GM19467 (cell line): ENCODE measurements around the gene SNRPA.

Experiments
- ATAC-seq: cut with Tn5 transposase; IDR thresholded peaks from one replicate; pipeline ENCODE4 v1.9.1; 2021; ENCODE audit warnings: mild to moderate bottlenecking, moderate library complexity; ENCODE audit not compliant: unreplicated experiment

The SNRPA gene

DNA sequence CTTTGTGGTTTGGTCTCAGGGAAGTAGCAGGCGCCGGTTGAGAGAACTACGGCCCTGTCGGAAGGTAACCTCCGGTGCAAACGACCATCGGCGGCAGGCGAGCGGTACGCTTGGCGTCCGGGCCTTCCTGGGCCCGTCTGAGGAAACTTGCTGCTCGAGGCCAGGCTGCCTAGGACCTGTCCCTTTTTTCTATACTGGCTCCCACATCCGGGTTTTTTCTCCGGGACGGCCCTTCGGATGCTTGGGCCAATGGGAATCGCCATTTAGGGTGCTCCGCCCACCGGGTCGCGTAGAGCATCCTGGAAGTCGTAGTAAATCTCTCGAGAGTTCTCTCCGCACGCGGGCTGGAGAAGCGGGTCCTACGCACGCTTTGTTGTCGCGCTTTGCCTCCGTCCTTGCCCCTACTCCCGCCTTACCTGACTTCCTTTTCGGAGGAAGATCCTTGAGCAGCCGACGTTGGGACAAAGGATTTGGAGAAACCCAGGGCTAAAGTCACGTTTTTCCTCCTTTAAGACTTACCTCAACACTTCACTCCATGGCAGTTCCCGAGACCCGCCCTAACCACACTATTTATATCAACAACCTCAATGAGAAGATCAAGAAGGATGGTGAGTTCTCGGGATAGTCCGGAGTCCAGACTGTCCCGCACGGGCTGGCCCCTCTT is at the start of gene SNRPA:
Gene SNRPA (plus strand): TSS at position 330 of the 664 bp plus-strand sequence. CDS start 206 bp downstream, at position 536.
- peak; percentile 43 for ATAC-seq

DNA sequence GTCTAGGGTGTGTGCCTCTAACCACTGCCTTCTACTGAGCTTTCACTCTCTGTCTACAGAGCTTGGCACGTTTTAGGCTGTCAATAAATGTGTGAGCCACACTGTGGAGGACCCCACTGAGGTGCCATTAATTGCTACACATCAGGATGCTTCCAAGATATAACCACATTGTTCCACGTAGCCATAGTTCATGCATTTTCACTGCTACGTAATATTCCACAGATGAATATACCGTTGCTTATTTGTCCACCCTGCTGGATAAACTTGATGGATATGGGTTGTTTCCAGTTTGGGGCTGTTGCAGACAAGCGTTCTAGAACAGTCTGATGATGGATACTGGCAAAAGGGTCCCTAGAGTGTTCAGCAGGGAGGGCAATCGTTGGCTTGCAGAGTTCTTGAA is 49.2 kb upstream of the SNRPA start:
- no peak for ATAC-seq

DNA sequence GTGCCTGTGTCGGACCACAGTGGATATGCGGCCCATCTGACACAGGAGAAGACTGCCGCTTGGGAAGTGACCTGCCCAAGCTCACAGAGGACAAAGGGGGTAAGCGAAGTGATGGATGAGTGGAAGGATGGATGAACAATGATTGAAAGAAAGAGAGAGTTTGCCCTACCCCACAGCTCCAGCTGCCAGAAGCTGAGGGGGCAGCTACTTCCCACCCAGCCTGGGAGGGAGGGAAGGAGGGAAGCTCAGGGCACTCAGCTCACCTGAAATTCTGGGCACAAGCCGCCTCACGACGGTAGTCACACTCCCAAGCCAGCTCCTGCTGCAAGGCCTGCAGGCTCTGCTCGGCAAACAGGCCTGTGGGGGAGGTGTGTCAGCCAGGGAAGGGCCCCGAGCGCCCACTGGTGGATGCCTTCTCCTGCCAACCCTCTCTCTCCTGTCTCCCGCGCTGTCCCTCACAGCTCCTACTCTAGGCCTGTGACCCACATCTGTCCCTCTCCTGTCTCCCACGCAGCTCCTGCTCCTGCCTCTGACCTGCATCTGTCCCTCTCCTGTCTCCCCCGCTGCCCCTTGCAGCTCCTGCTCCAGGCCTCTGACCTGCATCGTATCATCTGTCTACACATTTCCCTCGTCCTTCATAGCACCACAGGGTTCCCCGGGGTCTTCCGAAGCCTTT is 48.5 kb upstream of the SNRPA start:
- ATAC-seq = no peak

DNA sequence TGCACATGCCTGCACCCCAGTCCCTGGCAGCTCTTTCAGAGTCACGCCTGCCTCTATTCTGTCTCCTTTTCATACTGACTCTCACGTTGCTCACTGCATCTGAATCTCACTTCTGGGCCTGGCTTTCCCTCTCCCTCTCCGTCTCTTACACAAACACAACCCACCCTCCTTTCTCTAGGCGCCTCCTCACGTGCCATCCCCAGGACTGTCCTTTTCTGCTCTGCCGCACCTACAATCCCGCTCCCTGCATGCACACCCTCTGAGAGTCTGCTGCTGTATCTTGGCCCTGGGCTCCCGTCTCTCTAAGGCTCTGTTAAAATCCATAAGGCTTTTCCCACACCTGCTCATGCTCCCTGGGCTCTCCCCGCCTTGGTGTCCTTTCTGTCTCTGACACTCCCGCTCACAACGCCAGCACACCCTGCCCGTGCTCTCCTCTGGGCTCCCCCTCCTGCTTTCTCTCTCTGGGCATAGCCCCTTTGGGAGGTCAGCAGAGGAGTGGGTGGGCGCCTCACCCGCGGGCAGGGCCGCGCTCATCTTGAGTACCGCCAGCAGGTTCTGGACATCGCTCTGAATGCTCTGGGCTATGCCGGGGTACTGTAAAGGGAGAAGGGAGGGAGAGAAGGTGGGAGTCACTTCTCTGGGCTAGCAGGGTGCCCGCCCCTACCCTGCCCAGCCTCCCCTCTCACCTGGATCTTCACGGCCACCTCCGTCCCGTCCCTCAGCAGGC is 47.8 kb upstream of the SNRPA start:
- ATAC-seq = no peak

DNA sequence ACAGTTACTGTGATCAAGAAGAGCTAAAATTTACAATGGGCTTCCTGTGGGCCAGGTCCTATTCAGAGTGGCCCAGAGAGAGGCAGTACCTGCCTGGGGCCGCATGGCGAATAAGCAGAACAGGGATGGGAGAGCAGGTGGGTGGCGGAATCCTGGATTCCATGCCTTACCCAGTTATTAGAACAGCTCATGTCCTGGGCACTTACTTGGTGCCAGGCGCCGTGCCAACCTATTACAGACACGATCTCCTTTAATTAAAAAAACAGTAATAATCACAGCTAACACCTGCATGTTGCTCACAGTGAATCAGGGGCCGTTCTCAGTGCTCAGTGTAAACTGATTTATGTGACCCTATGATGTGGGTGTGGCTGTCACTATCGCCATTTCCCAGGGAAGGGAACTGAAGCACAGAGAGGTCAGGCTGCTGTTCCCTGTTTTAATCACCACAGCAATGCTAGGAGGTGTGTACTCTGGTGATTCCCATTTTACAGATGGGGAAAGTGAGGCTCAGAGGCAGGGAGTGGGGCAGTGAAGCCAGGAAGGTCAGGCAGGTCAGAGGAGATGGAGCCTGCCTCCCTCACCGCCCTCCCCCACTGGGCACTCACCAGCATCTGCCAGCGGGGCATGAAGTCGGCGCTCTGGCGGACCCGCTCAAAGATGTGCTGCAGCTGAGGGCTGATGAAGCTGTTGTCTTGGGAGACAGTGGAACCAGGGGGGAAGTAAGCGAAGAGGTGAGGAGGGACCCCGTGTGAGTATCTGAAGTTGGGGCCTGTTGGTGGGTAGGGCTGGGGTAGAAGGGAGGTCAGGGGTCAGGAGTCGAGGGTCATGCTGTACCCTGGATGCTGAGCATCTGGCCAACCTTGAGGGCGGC is 46.3 kb upstream of the SNRPA start:
- ATAC-seq = no peak

DNA sequence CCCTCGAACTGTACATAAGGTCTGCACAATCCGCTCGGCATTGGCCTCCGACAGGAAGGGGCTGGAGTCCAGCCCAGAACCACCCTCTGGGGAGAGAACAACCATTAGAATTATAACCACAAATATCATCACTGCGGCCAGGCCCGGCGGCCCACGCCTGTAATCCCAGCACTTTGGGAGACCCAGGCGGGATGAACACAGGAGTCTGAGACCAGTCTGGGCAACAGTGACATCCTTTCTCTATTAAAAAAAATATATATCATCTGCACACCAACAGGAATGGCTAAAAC is 45.7 kb upstream of the SNRPA start:
- ATAC-seq = no peak

DNA sequence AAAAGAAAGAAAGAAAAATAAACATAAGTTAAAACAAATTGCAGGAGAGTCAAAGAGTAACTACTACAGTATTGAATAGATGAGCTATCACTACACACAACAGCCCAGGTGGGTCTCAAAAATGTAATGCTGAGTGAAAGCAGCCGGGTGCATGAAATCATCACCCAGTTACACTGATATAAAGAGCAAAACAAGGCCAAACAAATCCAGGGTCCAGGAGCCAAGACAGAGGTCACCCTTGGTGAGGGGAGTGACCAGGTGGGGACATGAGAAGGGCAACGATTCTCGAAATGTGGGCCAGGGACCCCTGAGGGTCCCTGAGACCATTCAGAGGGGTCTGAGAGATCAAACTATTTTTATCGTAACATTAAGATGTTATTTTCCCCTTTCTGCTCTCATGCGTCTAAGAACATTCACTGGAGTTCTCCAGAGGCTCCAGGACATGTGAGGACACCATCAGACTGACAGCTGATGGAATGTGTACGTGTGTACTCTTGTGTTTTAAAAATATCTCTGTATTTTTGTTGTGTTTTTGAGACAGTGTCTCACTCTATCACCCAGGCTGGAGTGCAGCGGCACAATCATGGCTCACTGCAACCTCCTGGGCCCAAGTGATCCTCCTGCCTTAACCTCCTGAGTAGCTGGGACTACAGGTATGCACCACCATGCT is 44.9 kb upstream of the SNRPA start:
- no peak for ATAC-seq

DNA sequence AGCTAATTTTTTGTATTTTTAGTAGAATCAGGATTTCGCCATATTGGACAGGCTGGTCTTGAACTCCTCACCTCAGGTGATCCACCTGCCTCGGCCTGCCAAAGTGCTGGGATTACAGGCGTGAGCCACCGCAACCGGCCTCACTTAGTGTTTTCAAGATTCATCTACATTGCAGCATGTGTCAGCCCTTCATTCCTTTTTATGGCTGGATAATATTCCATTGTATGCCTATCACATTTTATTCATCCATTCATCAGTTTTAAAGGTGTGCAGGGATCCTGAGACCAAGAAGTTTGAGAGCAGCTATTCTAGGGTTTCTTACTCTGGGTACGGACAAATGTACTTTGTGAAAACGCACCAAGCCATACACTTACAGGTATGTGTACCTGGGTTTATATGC is 43.4 kb upstream of the SNRPA start:
- no peak for ATAC-seq

DNA sequence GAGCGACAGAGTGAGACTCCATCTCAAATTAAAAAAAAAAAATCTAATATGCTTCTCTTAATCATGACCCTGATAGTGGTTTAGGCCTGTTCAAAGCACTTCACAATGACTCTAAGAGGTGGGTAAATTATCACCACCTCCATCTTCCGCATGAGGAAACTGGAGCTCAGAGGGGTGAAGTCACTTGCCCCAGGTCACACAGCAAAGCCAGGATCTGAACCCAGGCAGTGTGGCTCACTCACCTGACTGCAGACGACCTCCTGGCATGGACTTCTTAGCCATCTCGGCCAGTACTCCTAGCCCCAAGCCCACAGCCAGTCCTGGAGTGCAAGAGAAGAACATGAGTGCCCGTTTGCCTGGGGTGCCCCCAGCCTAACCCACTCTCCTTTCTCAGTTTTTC is 41.2 kb upstream of the SNRPA start:
- ATAC-seq = no peak

DNA sequence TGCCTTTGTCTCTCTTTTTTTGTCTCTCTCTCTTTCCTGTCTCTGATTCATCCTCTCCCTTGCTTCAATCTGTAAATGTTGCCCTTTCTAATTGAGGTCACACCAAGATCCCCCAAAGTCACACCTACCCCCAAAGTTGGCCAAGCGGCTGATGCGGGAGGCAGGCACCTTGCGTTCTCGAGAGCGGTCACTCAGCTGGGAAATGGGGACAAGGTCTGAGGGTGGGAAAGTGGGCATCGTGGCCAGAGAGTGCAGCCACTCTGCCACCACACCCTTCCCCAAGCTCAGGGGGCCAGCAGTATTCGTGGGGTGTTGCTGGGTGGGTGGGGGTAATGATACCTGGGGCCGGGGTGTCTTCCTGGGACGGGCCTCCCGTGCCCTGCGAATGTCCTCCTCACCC is 37.1 kb upstream of the SNRPA start:
- no peak for ATAC-seq

DNA sequence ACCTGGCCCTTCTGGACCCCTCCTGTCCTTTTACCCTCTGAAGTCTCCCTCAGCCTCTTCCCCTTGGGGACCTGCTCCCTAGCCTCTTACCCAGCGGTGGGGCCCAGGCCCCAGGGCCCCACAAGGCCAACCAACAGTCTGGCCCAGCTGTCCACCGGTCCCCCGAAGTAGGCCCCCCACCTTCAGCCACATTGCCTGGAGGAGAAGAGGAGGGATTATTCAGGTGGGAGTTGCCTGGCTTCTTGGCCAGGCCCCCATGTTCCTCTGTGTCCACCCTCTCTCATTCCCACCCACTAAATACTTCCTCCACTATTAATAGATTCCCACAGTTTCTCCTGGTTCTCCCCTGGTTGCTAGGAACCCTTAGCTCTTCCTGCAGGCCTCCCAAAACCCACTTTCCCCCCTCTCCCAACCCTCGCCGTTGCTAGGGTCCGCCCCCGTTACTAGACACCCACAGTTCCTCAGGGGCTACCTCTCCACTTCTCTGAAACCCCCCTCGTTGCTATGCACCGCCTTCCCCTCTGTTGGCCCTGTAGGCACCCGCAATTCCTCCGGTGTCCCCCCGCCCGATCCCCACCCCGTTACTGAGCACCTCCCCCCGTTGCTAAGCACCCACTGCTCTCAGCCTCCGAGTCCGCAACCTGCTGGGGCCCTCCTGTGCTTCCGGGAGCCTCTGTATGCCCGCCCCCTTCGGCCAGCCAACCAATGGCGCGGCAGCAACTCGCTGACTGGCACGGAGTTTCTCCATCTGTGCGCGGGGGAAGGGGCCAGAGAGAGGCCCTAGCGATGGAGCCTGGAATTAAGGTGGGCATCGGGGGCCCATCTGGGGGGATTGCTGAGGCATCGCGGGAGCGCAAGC is 36.3 kb upstream of the SNRPA start:
- ATAC-seq = peak; percentile 42

DNA sequence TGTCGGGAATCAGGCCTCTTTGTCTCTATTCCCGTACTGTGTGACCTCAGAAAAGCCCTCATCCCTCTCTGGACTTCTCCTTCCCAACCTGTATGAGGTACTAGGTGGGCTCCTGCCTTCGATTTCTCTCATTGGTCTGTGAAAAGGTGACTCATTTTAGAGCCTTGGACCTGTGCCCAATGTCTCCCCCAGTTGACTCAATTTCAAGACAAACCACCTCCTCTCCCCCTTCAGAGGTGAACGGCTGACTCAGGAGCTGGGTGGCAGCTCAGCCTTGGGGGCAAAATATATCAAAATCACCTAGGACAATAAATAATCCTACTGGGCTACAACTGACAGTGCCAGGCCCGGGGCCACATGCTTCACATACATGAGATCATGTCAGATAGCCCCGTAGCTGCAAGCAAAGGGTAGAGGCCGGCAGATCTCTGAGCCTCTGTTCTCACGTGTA is 34.9 kb upstream of the SNRPA start:
- ATAC-seq = no peak

DNA sequence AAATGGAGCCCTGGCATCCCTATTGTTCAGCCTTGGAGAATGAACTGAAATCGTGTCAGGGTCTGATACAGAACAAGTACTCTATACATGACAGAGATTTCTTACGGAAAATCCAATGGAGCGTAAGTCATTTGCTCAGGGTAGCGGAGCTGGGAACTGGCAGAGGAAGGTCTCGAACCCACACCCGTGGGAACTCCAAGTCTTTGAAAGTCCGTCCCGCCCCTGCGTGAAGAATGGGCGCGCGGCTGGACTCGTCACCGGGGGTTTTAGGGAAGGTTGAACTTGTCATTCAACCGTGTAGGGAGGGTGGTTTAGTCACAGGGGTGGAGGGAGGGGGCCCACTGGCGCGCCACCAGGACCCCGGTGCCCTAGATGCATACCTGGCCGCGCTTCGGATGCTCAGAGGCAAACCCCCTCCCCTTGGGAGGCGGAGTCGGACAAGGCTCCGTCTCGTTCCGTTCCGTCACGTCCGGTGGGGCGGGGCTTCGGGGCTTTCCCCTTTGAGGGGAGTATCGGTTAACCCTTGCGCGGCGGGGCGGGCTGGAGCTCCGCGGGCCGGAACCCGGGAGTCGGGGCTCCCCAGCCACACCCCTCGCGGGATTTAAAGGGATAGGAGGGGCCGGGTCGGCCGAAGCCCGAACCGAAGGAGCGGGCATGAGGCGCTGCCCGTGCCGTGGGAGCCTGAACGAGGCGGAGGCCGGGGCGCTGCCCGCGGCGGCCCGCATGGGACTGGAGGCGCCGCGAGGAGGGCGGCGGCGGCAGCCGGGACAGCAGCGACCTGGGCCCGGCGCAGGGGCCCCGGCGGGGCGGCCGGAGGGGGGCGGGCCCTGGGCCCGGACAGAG is 34.3 kb upstream of the SNRPA start, which contains the start of the genes COQ8B and ITPKC:
Gene COQ8B (minus strand): TSS at position 405 of the 843 bp plus-strand sequence. CDS start 2,254 bp downstream, outside the sequence.
Gene ITPKC (plus strand): TSS at position 631 of the 843 bp plus-strand sequence. CDS start 24 bp downstream, at position 655.
- peak; percentile 66 for ATAC-seq

DNA sequence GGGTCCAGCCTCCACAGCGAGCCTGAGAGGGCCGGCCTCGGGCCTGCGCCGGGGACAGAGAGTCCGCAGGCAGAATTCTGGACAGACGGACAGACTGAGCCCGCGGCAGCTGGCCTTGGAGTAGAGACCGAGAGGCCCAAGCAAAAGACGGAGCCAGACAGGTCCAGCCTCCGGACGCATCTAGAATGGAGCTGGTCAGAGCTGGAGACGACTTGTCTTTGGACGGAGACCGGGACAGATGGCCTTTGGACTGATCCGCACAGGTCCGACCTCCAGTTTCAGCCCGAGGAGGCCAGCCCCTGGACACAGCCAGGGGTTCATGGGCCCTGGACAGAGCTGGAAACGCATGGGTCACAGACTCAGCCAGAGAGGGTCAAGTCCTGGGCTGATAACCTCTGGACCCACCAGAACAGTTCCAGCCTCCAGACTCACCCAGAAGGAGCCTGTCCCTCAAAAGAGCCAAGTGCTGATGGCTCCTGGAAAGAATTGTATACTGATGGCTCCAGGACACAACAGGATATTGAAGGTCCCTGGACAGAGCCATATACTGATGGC is 33.6 kb upstream of the SNRPA start:
- no peak for ATAC-seq

DNA sequence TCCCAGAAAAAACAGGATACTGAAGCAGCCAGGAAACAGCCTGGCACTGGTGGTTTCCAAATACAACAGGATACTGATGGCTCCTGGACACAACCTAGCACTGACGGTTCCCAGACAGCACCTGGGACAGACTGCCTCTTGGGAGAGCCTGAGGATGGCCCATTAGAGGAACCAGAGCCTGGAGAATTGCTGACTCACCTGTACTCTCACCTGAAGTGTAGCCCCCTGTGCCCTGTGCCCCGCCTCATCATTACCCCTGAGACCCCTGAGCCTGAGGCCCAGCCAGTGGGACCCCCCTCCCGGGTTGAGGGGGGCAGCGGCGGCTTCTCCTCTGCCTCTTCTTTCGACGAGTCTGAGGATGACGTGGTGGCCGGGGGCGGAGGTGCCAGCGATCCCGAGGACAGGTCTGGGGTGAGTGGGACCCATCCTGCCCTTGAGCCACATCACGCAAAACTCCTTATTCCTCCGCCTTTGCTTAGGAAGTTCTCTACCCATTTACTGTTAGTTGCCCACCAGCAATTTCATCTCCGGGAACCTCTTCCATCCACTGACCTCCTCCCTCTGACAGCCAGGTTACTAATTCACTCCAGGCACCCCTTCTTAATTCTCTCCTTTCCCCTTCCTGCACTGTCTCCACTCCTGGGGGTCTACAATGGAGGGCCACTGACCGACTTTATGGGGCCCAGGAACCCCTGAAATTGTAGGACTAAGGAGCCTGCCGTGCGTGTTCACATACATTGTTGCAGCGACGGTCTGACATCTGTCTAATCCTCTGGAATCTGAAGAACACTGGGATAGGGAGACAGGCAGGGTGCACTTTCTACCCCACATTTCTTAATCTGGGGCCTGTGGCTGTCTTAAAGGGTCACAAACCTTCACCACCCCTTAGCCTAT is 32.9 kb upstream of the SNRPA start:
- no peak for ATAC-seq

DNA sequence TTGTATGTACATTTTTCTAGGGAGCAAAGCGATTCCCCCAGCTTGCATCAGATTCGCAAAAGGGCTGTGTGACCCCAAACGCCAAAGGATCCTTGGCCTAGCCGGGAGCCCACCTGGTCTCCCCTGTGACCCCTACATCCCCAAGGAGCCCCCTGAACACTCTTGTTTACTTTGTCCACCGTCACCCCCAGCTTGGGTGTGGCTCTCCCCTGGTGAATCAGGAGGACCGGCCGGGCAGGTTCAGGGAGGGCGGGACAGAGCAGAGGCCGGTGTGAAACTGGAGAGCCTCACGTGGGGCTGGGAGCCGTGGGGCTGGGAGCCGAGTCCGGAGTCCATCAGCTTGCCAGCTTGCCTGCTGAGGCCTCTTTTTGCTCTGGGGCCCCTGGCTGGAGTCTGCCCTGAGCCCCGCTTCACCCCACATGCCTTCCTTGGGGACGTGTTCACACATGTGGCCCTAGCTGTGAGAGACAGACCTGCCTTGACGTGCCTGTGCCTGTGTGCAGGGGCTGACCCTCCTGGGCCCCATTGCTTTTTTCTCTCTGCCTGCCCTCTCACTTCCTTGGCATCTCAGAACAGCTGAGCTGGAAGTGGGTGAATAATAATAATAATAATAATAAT is 32.1 kb upstream of the SNRPA start:
- no peak for ATAC-seq

DNA sequence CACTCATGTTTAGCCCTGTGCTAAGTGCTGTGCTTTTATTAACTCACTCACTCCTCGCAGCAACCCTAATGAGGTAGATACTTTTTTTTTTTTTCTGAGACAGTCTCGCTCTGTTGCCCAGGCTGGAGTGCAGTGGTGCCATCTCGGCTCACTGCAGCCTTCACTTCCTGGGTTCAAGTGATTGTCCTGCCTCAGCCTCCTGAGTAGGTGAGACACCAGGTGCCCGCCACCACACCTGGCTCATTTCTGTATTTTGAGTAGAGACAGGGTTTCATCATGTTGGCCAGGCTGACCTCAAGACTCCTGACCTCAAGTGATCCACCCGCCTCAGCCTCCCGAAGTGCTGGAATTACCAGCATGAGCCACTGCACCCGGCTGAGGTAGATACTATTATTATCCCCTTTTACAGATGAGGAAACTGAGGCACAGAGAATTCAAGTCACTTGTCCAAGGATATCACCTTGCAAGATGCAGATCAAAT is 31.5 kb upstream of the SNRPA start:
- no peak for ATAC-seq
